ENCODE data around the gene UBL3. TPM values are rescaled to one million over a fixed set of nuclear protein-coding genes. Genes with fewer than 3 reads are reported as not detected.

UBL3 gene
- total RNA-seq, 1 experiment from 2014 or later: 13.8 TPM

DNA sequence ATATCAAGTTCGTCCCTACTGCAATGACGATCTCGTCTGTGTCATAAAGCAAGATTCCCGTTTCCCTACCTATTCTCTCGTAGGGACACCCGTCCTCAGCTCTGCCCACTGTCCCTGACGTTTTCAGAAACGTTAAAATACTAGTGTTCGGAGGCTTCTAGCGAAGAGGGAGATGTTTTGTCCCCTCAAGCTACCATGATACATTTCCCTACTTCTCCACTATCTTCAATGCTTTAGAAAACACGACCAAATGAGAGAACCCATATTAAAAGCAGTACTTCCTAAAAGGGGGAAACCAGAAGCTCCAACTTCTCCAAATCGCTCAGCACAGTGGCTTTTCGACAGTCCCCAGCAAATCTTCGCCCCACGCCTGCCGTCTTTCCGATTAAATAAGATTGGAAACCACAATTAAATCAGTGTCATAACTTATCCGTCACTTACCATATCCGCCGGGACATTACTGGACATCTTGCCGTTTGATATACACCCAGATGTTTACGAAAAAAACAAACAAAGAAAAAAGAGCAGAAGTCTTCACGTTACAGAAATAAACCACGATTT lies 1.3 kb downstream of the UBL3 start:
- CTCF ChIA-PET: interaction anchor here (1.1 to 1.5 kb wide), 3 partner anchors 44 to 78 kb away, joined by 4 to 8 read pairs (median 4); no protein-coding TSS in a partner anchor
- Mint-ChIP-seq H3K27me3 (ENCODE audit: unreplicated experiment) (no peaks in the 10 kb centered on the region), H3K27ac (ENCODE audit: unreplicated experiment) (peak overlapping the region; percentile 84), H3K4me3 (ENCODE audit: low read depth, unreplicated experiment) (peak overlapping the region; percentile 97), H3K36me3 (ENCODE audit: insufficient read depth, unreplicated experiment) (peaks cover 37% of the 10 kb centered on the region), H3K4me1 (ENCODE audit: low read depth, unreplicated experiment) (peaks cover 8% of the 10 kb centered on the region), H3K9me3 (ENCODE audit: low read depth, unreplicated experiment) (no peaks in the 10 kb centered on the region)
- BruUV-seq (replicated peaks): TSS peak; percentile 45
- intact Hi-C loops (cut with micrococcal nuclease; ENCODE audit: unreplicated experiment): loop anchor here (1.0 to 5.0 kb wide), 2 partner anchors 76 to 77 kb away; no protein-coding TSS in a partner anchor
- TF ChIP-seq, protein P1, sequence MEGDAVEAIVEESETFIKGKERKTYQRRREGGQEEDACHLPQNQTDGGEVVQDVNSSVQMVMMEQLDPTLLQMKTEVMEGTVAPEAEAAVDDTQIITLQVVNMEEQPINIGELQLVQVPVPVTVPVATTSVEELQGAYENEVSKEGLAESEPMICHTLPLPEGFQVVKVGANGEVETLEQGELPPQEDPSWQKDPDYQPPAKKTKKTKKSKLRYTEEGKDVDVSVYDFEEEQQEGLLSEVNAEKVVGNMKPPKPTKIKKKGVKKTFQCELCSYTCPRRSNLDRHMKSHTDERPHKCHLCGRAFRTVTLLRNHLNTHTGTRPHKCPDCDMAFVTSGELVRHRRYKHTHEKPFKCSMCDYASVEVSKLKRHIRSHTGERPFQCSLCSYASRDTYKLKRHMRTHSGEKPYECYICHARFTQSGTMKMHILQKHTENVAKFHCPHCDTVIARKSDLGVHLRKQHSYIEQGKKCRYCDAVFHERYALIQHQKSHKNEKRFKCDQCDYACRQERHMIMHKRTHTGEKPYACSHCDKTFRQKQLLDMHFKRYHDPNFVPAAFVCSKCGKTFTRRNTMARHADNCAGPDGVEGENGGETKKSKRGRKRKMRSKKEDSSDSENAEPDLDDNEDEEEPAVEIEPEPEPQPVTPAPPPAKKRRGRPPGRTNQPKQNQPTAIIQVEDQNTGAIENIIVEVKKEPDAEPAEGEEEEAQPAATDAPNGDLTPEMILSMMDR (IDR thresholded peaks at IDR 0.05; ENCODE audit: unreplicated experiment): no peak
- no peak for DNase-seq

- CTCF ChIA-PET: interaction anchor here (0.6 to 1.8 kb wide), 4 partner anchors 32 to 261 kb away, joined by 4 to 11 read pairs (median 6); no protein-coding TSS in a partner anchor
- Mint-ChIP-seq H3K4me3 (ENCODE audit: low read depth, unreplicated experiment) (peak overlapping the region; percentile 97), H3K36me3 (ENCODE audit: insufficient read depth, unreplicated experiment) (peaks cover 37% of the 10 kb centered on the region), H3K9me3 (ENCODE audit: low read depth, unreplicated experiment) (no peaks in the 10 kb centered on the region), H3K27ac (ENCODE audit: unreplicated experiment) (peak overlapping the region; percentile 93), H3K27me3 (ENCODE audit: unreplicated experiment) (no peaks in the 10 kb centered on the region), H3K4me1 (ENCODE audit: low read depth, unreplicated experiment) (peaks cover 10% of the 10 kb centered on the region)
- intact Hi-C loops (cut with micrococcal nuclease; ENCODE audit: unreplicated experiment): loop anchor here (5.0 kb wide), 1 partner anchor 75 kb away; no protein-coding TSS in a partner anchor
- BruUV-seq (replicated peaks): no TSS peak
- TF ChIP-seq, protein P1 (IDR thresholded peaks at IDR 0.05; ENCODE audit: unreplicated experiment): no peak
- DNase-seq: no peak
Measured at GRCh38 chr13:29847501-29847983, 2.9 kb downstream of the UBL3 start.

- H3K4me3 Mint-ChIP-seq (ENCODE audit: low read depth, unreplicated experiment): peak overlapping the region; percentile 97
- H3K27me3 Mint-ChIP-seq (ENCODE audit: unreplicated experiment): no peaks in the 10 kb centered on the region
Measured at GRCh38 chr13:29846475-29847256, 3.8 kb downstream of the UBL3 start.

More at GRCh38 chr13:29846475-29847256, 3.8 kb downstream of the UBL3 start:
- H3K4me1 Mint-ChIP-seq (ENCODE audit: low read depth, unreplicated experiment): peaks cover 19% of the 10 kb centered on the region
- TF ChIP-seq, protein P1 (IDR thresholded peaks at IDR 0.05; ENCODE audit: unreplicated experiment): no peak
- DNase-seq: no peak
- intact Hi-C loops (cut with micrococcal nuclease; ENCODE audit: unreplicated experiment): loop anchor here (5.0 kb wide), 1 partner anchor 74 kb away; no protein-coding TSS in a partner anchor
- peaks cover 37% of the 10 kb centered on the region for H3K36me3 Mint-ChIP-seq (ENCODE audit: insufficient read depth, unreplicated experiment)
- BruUV-seq (replicated peaks): no TSS peak
- CTCF ChIA-PET: interaction anchor here (0.8 to 1.8 kb wide), 5 partner anchors 47 to 268 kb away, joined by 3 to 11 read pairs (median 4); no protein-coding TSS in a partner anchor
- peak overlapping the region; percentile 93 for H3K27ac Mint-ChIP-seq (ENCODE audit: unreplicated experiment)
- no peaks in the 10 kb centered on the region for H3K9me3 Mint-ChIP-seq (ENCODE audit: low read depth, unreplicated experiment)
